ENCODE measurements around the gene FHOD3.

The FHOD3 gene

GRCh38 chr18:36525913-36526312 is 228.4 kb downstream of the FHOD3 start:
- CTCF ChIA-PET = no interaction called here
- H3K9me3 ChIP-seq (ENCODE audit: control insufficient read depth, insufficient read depth, low read depth, low read length) = no peaks in the 10 kb centered on the region
- no peaks in the 10 kb centered on the region for H3K4me1 ChIP-seq (ENCODE audit: control insufficient read depth, insufficient read depth, low read length)
- H3K36me3 ChIP-seq (ENCODE audit: control insufficient read depth in 2 of 2, insufficient read depth in 1 of 2, low read length in 2 of 2) = no peaks in the 10 kb centered on the region
- no peak overlapping the region for H3K27ac ChIP-seq (ENCODE audit: extremely low read depth, low read depth, low read length)
- POLR2A ChIA-PET = no interaction called here
- TF ChIP-seq ZNF776 (tag by site-specific recombination; IDR thresholded peaks at IDR 0.05; ENCODE audit: borderline replicate concordance) (no peak), ZNF600 (tag by site-specific recombination; IDR thresholded peaks at IDR 0.05) (no peak), ZFP41 (tag by site-specific recombination; IDR thresholded peaks at IDR 0.05; ENCODE audit: borderline replicate concordance) (no peak), TCF7L2 (IDR thresholded peaks at IDR 0.05; ENCODE audit: borderline replicate concordance, low read depth, low read length) (no peak), ZNF660 (tag by site-specific recombination; IDR thresholded peaks at IDR 0.05) (no peak), ZNF175 (tag by site-specific recombination; IDR thresholded peaks at IDR 0.05) (no peak), OSR2 (tag by site-specific recombination; IDR thresholded peaks at IDR 0.05) (no peak), ZNF184 (tag by site-specific recombination; IDR thresholded peaks at IDR 0.05) (no peak), ZNF791 (tag by site-specific recombination; IDR thresholded peaks at IDR 0.05) (no peak), ZNF239 (tag by site-specific recombination; IDR thresholded peaks at IDR 0.05) (no peak), ZNF596 (tag by site-specific recombination; IDR thresholded peaks at IDR 0.05) (no peak), ZNF510 (tag by site-specific recombination; IDR thresholded peaks at IDR 0.05; ENCODE audit: insufficient replicate concordance) (no peak), ZNF473 (tag by site-specific recombination; IDR thresholded peaks at IDR 0.05) (no peak), ZNF777 (tag by site-specific recombination; IDR thresholded peaks at IDR 0.05; ENCODE audit: borderline replicate concordance) (no peak)
- TF ChIP-seq, protein P1, sequence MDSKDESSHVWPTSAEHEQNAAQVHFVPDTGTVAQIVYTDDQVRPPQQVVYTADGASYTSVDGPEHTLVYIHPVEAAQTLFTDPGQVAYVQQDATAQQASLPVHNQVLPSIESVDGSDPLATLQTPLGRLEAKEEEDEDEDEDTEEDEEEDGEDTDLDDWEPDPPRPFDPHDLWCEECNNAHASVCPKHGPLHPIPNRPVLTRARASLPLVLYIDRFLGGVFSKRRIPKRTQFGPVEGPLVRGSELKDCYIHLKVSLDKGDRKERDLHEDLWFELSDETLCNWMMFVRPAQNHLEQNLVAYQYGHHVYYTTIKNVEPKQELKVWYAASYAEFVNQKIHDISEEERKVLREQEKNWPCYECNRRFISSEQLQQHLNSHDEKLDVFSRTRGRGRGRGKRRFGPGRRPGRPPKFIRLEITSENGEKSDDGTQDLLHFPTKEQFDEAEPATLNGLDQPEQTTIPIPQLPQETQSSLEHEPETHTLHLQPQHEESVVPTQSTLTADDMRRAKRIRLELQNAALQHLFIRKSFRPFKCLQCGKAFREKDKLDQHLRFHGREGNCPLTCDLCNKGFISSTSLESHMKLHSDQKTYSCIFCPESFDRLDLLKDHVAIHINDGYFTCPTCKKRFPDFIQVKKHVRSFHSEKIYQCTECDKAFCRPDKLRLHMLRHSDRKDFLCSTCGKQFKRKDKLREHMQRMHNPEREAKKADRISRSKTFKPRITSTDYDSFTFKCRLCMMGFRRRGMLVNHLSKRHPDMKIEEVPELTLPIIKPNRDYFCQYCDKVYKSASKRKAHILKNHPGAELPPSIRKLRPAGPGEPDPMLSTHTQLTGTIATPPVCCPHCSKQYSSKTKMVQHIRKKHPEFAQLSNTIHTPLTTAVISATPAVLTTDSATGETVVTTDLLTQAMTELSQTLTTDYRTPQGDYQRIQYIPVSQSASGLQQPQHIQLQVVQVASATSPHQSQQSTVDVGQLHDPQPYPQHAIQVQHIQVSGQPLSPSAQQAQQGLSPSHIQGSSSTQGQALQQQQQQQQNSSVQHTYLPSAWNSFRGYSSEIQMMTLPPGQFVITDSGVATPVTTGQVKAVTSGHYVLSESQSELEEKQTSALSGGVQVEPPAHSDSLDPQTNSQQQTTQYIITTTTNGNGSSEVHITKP (tag by site-specific recombination; IDR thresholded peaks at IDR 0.05) = no peak
- TF ChIP-seq, protein P2, sequence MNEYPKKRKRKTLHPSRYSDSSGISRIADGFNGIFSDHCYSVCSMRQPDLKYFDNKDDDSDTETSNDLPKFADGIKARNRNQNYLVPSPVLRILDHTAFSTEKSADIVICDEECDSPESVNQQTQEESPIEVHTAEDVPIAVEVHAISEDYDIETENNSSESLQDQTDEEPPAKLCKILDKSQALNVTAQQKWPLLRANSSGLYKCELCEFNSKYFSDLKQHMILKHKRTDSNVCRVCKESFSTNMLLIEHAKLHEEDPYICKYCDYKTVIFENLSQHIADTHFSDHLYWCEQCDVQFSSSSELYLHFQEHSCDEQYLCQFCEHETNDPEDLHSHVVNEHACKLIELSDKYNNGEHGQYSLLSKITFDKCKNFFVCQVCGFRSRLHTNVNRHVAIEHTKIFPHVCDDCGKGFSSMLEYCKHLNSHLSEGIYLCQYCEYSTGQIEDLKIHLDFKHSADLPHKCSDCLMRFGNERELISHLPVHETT (tag by site-specific recombination; IDR thresholded peaks at IDR 0.05) = no peak
- TF ChIP-seq, protein P3, sequence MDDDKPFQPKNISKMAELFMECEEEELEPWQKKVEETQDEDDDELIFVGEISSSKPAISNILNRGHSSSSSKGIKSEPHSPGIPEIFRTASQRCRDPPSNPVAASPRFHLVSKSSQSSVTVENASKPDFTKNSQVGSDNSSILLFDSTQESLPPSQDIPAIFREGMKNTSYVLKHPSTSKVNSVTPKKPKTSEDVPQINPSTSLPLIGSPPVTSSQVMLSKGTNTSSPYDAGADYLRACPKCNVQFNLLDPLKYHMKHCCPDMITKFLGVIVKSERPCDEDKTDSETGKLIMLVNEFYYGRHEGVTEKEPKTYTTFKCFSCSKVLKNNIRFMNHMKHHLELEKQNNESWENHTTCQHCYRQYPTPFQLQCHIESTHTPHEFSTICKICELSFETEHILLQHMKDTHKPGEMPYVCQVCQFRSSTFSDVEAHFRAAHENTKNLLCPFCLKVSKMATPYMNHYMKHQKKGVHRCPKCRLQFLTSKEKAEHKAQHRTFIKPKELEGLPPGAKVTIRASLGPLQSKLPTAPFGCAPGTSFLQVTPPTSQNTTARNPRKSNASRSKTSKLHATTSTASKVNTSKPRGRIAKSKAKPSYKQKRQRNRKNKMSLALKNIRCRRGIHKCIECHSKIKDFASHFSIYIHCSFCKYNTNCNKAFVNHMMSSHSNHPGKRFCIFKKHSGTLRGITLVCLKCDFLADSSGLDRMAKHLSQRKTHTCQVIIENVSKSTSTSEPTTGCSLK (tag by site-specific recombination; IDR thresholded peaks at IDR 0.05) = no peak
- TF ChIP-seq, protein P4, sequence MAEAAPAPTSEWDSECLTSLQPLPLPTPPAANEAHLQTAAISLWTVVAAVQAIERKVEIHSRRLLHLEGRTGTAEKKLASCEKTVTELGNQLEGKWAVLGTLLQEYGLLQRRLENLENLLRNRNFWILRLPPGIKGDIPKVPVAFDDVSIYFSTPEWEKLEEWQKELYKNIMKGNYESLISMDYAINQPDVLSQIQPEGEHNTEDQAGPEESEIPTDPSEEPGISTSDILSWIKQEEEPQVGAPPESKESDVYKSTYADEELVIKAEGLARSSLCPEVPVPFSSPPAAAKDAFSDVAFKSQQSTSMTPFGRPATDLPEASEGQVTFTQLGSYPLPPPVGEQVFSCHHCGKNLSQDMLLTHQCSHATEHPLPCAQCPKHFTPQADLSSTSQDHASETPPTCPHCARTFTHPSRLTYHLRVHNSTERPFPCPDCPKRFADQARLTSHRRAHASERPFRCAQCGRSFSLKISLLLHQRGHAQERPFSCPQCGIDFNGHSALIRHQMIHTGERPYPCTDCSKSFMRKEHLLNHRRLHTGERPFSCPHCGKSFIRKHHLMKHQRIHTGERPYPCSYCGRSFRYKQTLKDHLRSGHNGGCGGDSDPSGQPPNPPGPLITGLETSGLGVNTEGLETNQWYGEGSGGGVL (tag by site-specific recombination; IDR thresholded peaks at IDR 0.05) = no peak
- H3K4me3 ChIP-seq (ENCODE audit: low read depth, low read length) = no peak overlapping the region
